Neural cell (in vitro differentiated cells): ENCODE results near the gene RIMS4.

Experiments
- EP300 ChIP-seq: fragments of 450-650 bp; conservative IDR thresholded peaks from 2 replicates; pipeline ENCODE4 v1.6.1; 2014; ENCODE audit warnings: antibody characterized with exemption, mild to moderate bottlenecking, moderate library complexity; ENCODE audit not compliant: poor library complexity, severe bottlenecking
- TF ChIP-seq, protein P1 (sequence below): fragments of 450-650 bp; IDR thresholded peaks from 2 replicates; pipeline ENCODE4 v1.5.1; 2014; ENCODE audit warnings: antibody characterized with exemption, mild to moderate bottlenecking, moderate library complexity; ENCODE audit not compliant: poor library complexity, severe bottlenecking

DNA sequence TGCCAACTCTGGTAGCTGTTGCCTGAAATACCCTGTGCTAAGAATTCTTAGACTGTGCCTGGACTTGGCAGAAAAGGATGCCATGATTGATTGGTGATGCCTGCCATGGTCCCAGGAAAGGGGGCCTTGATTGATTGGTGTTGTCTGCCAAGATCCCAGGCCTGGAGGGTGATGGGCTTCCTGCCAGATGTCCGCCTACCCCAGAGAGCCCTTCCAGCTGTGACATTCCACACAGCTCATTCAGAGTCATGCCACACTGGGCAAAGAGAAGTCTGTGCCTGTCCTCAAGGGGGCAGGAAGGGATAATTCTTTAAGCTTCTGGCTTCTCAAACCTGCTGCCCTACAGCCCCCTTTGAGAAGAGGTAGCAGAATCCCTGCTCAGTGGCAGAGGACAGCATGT is 24.6 kb downstream of the RIMS4 start:
- TF ChIP-seq, protein P1, sequence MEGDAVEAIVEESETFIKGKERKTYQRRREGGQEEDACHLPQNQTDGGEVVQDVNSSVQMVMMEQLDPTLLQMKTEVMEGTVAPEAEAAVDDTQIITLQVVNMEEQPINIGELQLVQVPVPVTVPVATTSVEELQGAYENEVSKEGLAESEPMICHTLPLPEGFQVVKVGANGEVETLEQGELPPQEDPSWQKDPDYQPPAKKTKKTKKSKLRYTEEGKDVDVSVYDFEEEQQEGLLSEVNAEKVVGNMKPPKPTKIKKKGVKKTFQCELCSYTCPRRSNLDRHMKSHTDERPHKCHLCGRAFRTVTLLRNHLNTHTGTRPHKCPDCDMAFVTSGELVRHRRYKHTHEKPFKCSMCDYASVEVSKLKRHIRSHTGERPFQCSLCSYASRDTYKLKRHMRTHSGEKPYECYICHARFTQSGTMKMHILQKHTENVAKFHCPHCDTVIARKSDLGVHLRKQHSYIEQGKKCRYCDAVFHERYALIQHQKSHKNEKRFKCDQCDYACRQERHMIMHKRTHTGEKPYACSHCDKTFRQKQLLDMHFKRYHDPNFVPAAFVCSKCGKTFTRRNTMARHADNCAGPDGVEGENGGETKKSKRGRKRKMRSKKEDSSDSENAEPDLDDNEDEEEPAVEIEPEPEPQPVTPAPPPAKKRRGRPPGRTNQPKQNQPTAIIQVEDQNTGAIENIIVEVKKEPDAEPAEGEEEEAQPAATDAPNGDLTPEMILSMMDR, result no peak
- TF ChIP-seq EP300, result no peak
